Hepatocyte (in vitro differentiated cells): ENCODE data around the gene SPTAN1. TPM values are rescaled to one million over a fixed set of nuclear protein-coding genes. Genes with fewer than 3 reads are reported as not detected.

Source experiments
- DNase-seq: peaks from one replicate; pipeline ENCODE4 v3.0.0-alpha.2; 2016; ENCODE audit warnings: low spot score
- H2AFZ ChIP-seq: fragments of 200-600 bp; sonication (generic); 2 replicates; pipeline ENCODE4 v1.6.0; 2016; ENCODE audit warnings: antibody characterized with exemption, mild to moderate bottlenecking
- H3K27ac ChIP-seq: fragments of 200-600 bp; sonication (generic); 2 replicates; pipeline ENCODE4 v1.5.1; 2016; ENCODE audit warnings: mild to moderate bottlenecking
- H3K27me3 ChIP-seq: fragments of 200-600 bp; sonication (generic); 2 replicates; pipeline ENCODE4 v1.6.1; 2016
- H3K36me3 ChIP-seq: fragments of 200-600 bp; sonication (generic); replicated peaks from 2 replicates; pipeline ENCODE4 v1.5.1; 2016; ENCODE audit warnings: low read depth; ENCODE audit not compliant: insufficient read depth
- H3K4me1 ChIP-seq: fragments of 200-600 bp; sonication (generic); 2 replicates; pipeline ENCODE4 v1.5.1; 2016; ENCODE audit warnings: mild to moderate bottlenecking, moderate library complexity; ENCODE audit not compliant: insufficient read depth
- H3K4me2 ChIP-seq: fragments of 200-600 bp; sonication (generic); 2 replicates; pipeline ENCODE4 v1.6.0; 2016
- H3K4me3 ChIP-seq: fragments of 200-600 bp; sonication (generic); 2 replicates; pipeline ENCODE4 v1.5.1; 2016; ENCODE audit warnings: mild to moderate bottlenecking
- H3K79me2 ChIP-seq: fragments of 200-600 bp; sonication (generic); 2 replicates; pipeline ENCODE4 v1.6.0; 2017; ENCODE audit warnings: mild to moderate bottlenecking
- H3K9me2 ChIP-seq: fragments of 200-600 bp; sonication (generic); replicated peaks from 2 replicates; pipeline ENCODE4 v1.6.0; 2017; ENCODE audit warnings: mild to moderate bottlenecking; ENCODE audit not compliant: insufficient read depth
- H3K9me3 ChIP-seq: fragments of 200-600 bp; sonication (generic); 2 replicates; pipeline ENCODE4 v1.5.1; 2016; ENCODE audit warnings: low read depth, mild to moderate bottlenecking
- H4K20me1 ChIP-seq: fragments of 200-600 bp; sonication (generic); 2 replicates; pipeline ENCODE4 v1.6.0; 2016; ENCODE audit warnings: mild to moderate bottlenecking; ENCODE audit not compliant: insufficient read depth, poor library complexity, severe bottlenecking
- EZH2 ChIP-seq: fragments of 200-600 bp; sonication (generic); IDR thresholded peaks from 2 replicates; pipeline ENCODE4 v1.6.1; 2016; ENCODE audit warnings: antibody characterized with exemption, mild to moderate bottlenecking, borderline replicate concordance
- EZH2phosphoT487 ChIP-seq: fragments of 200-600 bp; sonication (generic); IDR thresholded peaks from one replicate; pipeline ENCODE4 v1.6.1; 2018; ENCODE audit warnings: antibody characterized with exemption, mild to moderate bottlenecking, low read depth, moderate library complexity; ENCODE audit not compliant: unreplicated experiment, severe bottlenecking
- WGBS: methylation state at CpG from one replicate; pipeline ENCODE4 v1.1.6; 2016; ENCODE audit warnings: low lambda C conversion rate; ENCODE audit errors: missing lambda C conversion rate; 5-methylcytosine and 5-hydroxymethylcytosine counted together
- polyA plus RNA-seq: library from polyadenylated mRNA; unstranded; fragments of >200 nt; fragmentation: Nextera tagmentation; extraction: Ambion mirVana; gene quantifications from 2 replicates; pipeline ENCODE4 v1.2.1, GENCODE V29; 2016
- total RNA-seq: library from RNA; depleted of rRNA; stranded (reverse); fragments of >200 nt; gene quantifications from 2 replicates; pipeline ENCODE4 v1.2.3, GENCODE V29; 2014
- TF ChIP-seq, protein P1 (sequence below): fragments of 200-600 bp; sonication (generic); IDR thresholded peaks from 2 replicates; pipeline ENCODE4 v1.5.1; 2016; ENCODE audit warnings: antibody characterized with exemption, mild to moderate bottlenecking; ENCODE audit not compliant: poor library complexity

The SPTAN1 gene
- total and polyA plus RNA-seq, 2 experiments from 2014 or later, result 123 to 184 TPM

GRCh38 chr9:128634111-128634510 is 81.7 kb downstream of the SPTAN1 start:
- H3K9me3 ChIP-seq, result no peaks in the 10 kb centered on the region
- no peak overlapping the region for H3K4me2 ChIP-seq
- H3K36me3 ChIP-seq, result no peaks in the 10 kb centered on the region
- no peaks in the 10 kb centered on the region for H4K20me1 ChIP-seq
- no peak overlapping the region for H3K4me3 ChIP-seq
- H3K27ac ChIP-seq, result peak overlapping the region; percentile 72
- no peak for DNase-seq
- TF ChIP-seq EZH2 (no peak), EZH2phosphoT487 (no peak)
- TF ChIP-seq, protein P1, sequence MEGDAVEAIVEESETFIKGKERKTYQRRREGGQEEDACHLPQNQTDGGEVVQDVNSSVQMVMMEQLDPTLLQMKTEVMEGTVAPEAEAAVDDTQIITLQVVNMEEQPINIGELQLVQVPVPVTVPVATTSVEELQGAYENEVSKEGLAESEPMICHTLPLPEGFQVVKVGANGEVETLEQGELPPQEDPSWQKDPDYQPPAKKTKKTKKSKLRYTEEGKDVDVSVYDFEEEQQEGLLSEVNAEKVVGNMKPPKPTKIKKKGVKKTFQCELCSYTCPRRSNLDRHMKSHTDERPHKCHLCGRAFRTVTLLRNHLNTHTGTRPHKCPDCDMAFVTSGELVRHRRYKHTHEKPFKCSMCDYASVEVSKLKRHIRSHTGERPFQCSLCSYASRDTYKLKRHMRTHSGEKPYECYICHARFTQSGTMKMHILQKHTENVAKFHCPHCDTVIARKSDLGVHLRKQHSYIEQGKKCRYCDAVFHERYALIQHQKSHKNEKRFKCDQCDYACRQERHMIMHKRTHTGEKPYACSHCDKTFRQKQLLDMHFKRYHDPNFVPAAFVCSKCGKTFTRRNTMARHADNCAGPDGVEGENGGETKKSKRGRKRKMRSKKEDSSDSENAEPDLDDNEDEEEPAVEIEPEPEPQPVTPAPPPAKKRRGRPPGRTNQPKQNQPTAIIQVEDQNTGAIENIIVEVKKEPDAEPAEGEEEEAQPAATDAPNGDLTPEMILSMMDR, result no peak
- H3K4me1 ChIP-seq, result peaks cover 17% of the 10 kb centered on the region
- H3K79me2 ChIP-seq, result no peaks in the 10 kb centered on the region
- WGBS, result 96% methylated on average over 10 of the region's 10 CpGs
- no peaks in the 10 kb centered on the region for H3K9me2 ChIP-seq
- no peak overlapping the region for H2AFZ ChIP-seq
- H3K27me3 ChIP-seq, result no peaks in the 10 kb centered on the region

DNA sequence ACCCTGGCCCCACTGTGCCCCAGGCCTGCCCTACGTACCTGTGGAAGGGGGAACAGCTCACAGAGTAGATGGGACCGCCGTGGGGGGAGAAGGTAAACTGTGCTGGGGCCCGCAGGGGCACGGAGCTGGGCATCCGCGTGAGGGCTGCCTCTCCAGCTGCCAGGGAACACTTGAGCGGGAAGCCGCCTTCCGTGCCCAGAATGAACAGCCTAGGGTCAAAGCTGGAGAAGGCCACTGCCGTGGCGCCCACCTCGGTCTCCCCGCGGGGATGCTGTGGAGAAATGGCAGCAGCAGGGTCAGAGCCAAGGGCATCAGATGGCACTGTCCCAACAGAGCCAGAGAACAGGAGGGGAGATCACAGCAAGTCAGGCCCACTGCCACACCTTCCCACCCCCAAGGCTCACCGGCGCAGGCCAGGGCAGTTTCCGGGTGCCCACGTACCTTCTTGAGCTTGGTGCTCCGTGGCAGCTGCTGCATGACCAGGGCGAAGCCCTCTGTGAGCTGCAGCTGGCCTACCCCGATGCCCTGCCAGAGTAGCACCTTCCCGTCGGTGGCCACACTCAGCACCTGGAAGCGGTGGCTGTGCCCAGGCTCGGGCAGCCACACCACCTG is 82.4 kb downstream of the SPTAN1 start:
- peak overlapping the region; percentile 64 for H3K4me2 ChIP-seq
- H3K4me1 ChIP-seq, result peaks cover 17% of the 10 kb centered on the region
- H3K9me3 ChIP-seq, result no peaks in the 10 kb centered on the region
- no peaks in the 10 kb centered on the region for H3K27me3 ChIP-seq
- no peak overlapping the region for H2AFZ ChIP-seq
- no peaks in the 10 kb centered on the region for H3K36me3 ChIP-seq
- no peak for TF ChIP-seq EZH2phosphoT487
- TF ChIP-seq, protein P1, result no peak
- no peak for TF ChIP-seq EZH2
- no peaks in the 10 kb centered on the region for H3K79me2 ChIP-seq
- H4K20me1 ChIP-seq, result no peaks in the 10 kb centered on the region
- DNase-seq, result no peak
- peak overlapping the region; percentile 72 for H3K27ac ChIP-seq
- 89% methylated on average over 26 of the region's 26 CpGs for WGBS
- no peak overlapping the region for H3K4me3 ChIP-seq
- H3K9me2 ChIP-seq, result no peaks in the 10 kb centered on the region

GRCh38 chr9:128635266-128636023 is 83.1 kb downstream of the SPTAN1 start:
- Histone ChIP-seq H3K79me2 (no peaks in the 10 kb centered on the region), H3K27me3 (no peaks in the 10 kb centered on the region), H3K36me3 (no peaks in the 10 kb centered on the region), H3K4me3 (no peak overlapping the region), H3K9me2 (no peaks in the 10 kb centered on the region), H4K20me1 (no peaks in the 10 kb centered on the region), H3K9me3 (no peaks in the 10 kb centered on the region), H3K27ac (peak overlapping the region; percentile 98), H3K4me1 (peaks cover 17% of the 10 kb centered on the region), H2AFZ (no peak overlapping the region), H3K4me2 (peak overlapping the region; percentile 65)
- TF ChIP-seq, protein P1, result peak; percentile 90
- TF ChIP-seq EZH2phosphoT487, result no peak
- TF ChIP-seq EZH2, result no peak
- 25% methylated on average over 15 of the region's 20 CpGs for WGBS
- peak; percentile 96 for DNase-seq
